Type B pancreatic cell (in vitro differentiated cells): ENCODE measurements around the gene CCDC117. TPM values are rescaled to one million over a fixed set of nuclear protein-coding genes. Genes with fewer than 3 reads are reported as not detected.

Experiments used
- DNase-seq: peaks from one replicate; pipeline ENCODE4 v3.0.0; 2021; ENCODE audit warnings: mixed read lengths; ENCODE audit not compliant: unreplicated experiment; ENCODE audit errors: extremely low spot score
- H3K27ac Mint-ChIP-seq: 2 replicates; pipeline ENCODE4 v1.8.0; 2021; ENCODE audit warnings: mild to moderate bottlenecking, mixed read lengths
- H3K27me3 Mint-ChIP-seq: 2 replicates; pipeline ENCODE4 v1.8.0; 2021; ENCODE audit warnings: mixed read lengths
- H3K36me3 Mint-ChIP-seq: 2 replicates; pipeline ENCODE4 v1.8.0; 2021; ENCODE audit warnings: mixed read lengths
- H3K4me1 Mint-ChIP-seq: one replicate; pipeline ENCODE4 v1.8.0; 2021; ENCODE audit warnings: mixed read lengths; ENCODE audit not compliant: unreplicated experiment
- H3K4me3 Mint-ChIP-seq: 2 replicates; pipeline ENCODE4 v1.8.0; 2021; ENCODE audit warnings: mild to moderate bottlenecking, mixed read lengths
- H3K9me3 Mint-ChIP-seq: 2 replicates; pipeline ENCODE4 v1.8.0; 2021; ENCODE audit warnings: mixed read lengths
- total RNA-seq: library from RNA; stranded (reverse); gene quantifications from 2 replicates; pipeline ENCODE4 v1.2.1, GENCODE V29; 2021; ENCODE audit warnings: low replicate concordance
- TF ChIP-seq, protein P1 (sequence below): fragments of 200-600 bp; sonication (generic); conservative IDR thresholded peaks from 2 replicates; pipeline ENCODE4 v1.5.0; 2021; ENCODE audit warnings: antibody characterized with exemption, mild to moderate bottlenecking

CCDC117 gene
- total RNA-seq, 1 donor from 2014 or later: 40.8 TPM

DNA sequence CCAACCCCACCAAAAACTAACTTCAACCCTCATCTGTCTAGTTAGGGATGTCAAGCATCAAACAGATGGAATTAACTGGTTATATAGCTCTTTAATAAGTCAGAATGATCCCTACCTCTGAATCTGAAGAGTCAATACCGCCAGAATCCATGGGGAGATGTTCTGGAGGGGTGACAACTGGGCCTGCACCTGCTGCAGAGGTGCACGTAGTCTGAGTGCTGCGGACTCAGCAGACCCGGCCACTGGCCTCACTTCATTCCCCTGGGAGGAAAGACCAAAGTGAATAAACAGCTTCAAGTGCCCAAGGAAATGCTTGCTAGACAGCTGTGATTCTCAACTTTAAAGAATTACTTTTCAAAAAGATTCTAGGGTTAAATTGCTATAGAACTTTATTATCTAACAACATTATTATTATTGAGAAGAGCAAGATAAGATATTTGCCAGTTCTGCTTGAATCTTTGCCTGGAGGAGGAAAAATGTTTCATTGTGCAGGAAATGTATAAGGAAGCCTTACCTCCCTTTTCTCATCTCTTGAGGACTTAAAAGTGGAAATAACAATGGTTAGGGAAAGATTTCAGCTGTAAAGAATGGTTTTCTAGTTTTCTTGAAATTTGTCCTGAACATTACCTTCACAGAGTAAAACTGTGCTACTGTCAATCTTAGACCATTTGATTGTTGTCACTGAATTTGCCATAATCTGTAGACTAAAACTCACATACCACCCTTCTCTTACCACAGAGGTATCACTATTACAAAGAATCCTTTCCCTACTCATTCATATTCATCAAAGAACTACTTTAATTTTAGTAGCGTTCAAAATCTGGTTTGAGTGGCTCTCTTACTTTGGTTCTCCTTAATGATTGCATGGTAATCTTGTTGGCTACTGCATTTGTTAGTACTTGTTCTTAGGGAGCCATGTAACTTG lies 23.7 kb downstream of the CCDC117 start:
- Mint-ChIP-seq H3K4me3 (peak overlapping the region; percentile 23), H3K27me3 (no peaks in the 10 kb centered on the region), H3K9me3 (no peaks in the 10 kb centered on the region), H3K36me3 (peaks cover 43% of the 10 kb centered on the region), H3K4me1 (peaks cover 31% of the 10 kb centered on the region), H3K27ac (peak overlapping the region; percentile 75)
- TF ChIP-seq, protein P1, sequence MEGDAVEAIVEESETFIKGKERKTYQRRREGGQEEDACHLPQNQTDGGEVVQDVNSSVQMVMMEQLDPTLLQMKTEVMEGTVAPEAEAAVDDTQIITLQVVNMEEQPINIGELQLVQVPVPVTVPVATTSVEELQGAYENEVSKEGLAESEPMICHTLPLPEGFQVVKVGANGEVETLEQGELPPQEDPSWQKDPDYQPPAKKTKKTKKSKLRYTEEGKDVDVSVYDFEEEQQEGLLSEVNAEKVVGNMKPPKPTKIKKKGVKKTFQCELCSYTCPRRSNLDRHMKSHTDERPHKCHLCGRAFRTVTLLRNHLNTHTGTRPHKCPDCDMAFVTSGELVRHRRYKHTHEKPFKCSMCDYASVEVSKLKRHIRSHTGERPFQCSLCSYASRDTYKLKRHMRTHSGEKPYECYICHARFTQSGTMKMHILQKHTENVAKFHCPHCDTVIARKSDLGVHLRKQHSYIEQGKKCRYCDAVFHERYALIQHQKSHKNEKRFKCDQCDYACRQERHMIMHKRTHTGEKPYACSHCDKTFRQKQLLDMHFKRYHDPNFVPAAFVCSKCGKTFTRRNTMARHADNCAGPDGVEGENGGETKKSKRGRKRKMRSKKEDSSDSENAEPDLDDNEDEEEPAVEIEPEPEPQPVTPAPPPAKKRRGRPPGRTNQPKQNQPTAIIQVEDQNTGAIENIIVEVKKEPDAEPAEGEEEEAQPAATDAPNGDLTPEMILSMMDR: no peak
- no peak for DNase-seq

DNA sequence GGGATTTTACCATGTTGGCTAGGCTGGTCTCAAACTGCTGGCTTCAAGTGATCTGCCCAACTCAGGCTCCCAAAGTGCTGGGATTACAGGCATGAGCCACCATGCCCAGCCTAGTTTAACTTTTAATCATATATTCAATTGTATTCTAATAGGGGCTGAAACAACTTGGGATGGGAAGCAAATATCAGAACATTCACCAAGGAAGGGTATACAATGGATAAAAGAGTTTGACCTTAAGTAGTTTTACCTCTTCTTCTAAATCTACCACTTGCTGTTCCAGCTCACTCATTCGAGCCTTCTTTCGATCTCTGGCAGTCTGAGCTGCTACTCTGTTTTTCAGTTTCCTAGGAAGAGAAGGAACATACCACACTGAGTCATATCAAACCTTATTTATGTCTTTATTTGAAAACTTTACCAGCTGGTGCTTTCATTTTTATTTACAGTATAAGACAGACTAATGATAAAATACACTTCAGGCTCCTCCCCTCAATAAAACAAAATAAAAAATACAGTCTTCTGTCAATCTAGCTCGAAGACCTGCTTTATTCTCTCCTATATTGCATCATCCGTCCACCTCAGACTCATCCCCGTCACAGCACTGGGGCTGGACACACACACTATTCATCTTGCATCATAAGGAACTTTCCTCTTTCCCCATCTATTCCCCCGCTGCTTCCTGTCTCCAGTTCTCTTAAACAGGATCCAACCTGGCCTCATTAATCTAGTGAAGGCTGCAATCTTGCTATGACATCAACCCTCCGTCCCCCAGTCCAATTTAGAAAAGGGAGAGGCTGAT lies 26.5 kb downstream of the CCDC117 start:
- TF ChIP-seq, protein P1: no peak
- peaks cover 36% of the 10 kb centered on the region for H3K36me3 Mint-ChIP-seq
- no peaks in the 10 kb centered on the region for H3K9me3 Mint-ChIP-seq
- H3K27me3 Mint-ChIP-seq: no peaks in the 10 kb centered on the region
- H3K27ac Mint-ChIP-seq: peak overlapping the region; percentile 97
- H3K4me3 Mint-ChIP-seq: peak overlapping the region; percentile 89
- H3K4me1 Mint-ChIP-seq: peaks cover 36% of the 10 kb centered on the region
- no peak for DNase-seq

DNA sequence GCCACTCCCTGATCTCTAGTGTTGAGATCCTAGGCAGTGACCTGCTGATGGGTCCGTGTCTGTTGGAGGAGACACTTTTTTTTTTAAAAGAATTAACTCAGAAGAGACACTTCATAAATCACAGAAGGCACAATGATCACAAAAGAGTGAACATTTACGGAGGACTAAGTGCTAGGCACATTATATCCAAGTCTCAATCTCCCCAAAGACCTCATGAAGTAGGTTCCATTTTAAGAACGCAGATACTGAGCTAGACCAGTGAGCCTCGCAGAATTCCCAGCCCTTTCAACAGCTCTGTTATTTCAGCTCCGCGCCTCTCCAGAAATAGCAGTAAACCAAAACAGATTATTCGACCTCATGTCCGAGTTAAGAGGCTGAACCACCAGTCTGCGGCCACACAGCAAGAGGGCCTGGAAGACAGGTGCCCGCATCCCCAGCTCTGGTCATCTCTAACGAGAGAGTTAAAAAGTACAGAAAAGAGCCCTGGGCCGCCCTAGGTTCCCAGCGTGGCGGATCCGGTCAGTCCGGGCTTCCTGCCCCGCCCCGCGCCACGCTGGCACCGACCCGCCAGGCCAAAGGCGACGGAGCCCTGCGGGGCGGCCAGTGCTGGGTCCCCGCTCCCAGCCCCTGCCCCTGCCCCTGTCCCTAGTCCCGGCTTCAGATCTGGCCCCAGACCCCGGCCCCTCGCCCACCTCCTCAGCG lies 27.3 kb downstream of the CCDC117 start:
- H3K27ac Mint-ChIP-seq: peak overlapping the region; percentile 100
- H3K4me1 Mint-ChIP-seq: peaks cover 36% of the 10 kb centered on the region
- TF ChIP-seq, protein P1: no peak
- DNase-seq: peak; percentile 77
- peaks cover 31% of the 10 kb centered on the region for H3K36me3 Mint-ChIP-seq
- H3K27me3 Mint-ChIP-seq: no peaks in the 10 kb centered on the region
- no peaks in the 10 kb centered on the region for H3K9me3 Mint-ChIP-seq
- H3K4me3 Mint-ChIP-seq: peak overlapping the region; percentile 89

DNA sequence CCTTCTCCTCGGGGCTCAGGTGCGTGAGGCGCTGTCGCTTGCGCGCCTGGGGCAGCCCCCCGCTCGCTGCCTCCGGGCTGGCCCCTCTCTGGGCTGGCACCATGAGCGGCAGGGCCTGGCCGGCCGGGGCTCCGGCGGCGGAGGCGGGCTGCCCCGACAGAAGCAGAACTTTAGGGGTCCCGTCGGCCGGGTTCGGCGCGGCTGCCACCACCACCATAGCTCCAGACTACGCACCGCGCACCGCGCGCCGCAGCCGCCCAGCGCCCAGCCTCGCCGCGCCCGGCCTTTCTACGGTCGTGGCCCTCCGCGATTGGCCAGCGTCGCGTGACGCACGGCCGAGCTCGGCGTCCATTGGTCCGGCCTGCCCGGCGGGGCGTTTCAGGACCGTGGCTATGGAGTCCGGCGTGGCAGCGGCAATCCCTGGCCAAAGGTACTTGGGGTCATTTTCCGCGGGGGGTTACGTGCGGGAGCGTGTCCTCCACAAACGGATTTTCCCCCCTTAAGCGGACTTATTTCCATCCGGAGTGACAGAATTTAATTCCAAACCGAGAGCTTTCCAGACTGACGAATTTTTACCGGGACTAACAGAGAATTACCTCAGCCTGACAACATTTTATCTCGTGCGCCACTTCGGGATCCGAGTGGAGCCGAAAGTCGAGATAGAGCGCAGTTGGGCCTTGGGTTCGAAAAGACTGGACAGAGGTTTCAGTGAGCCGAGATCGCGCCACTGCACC lies 28.0 kb downstream of the CCDC117 start, which contains the start of gene XBP1:
Gene XBP1, minus strand, starts transcription at position 262 of the 734 bp plus-strand sequence.
- TF ChIP-seq, protein P1: no peak
- Mint-ChIP-seq H3K27ac (peak within 1 kb of the TSS; percentile 100), H3K27me3 (no peaks in the 10 kb centered on the region), H3K4me1 (peaks cover 36% of the 10 kb centered on the region), H3K9me3 (no peaks in the 10 kb centered on the region), H3K36me3 (peaks cover 28% of the 10 kb centered on the region), H3K4me3 (peak within 1 kb of the TSS; percentile 89)
- peak; percentile 95 for DNase-seq
